Gastroesophageal sphincter (tissue), 3 donors: ENCODE results near the gene CARD9.

Experiments
- EP300 ChIP-seq: sonication (generic); formaldehyde crosslinking; IDR thresholded peaks from one replicate; pipeline ENCODE4 v1.6.1; 2017; ENCODE audit warnings: antibody characterized with exemption, mild to moderate bottlenecking
- POLR2A ChIP-seq, 2 donors: fragments of 450-650 bp; IDR thresholded peaks; one replicate each; pipeline ENCODE4 v1.6.1; 2017; ENCODE audit warnings: antibody characterized with exemption in 2 of 2, mild to moderate bottlenecking in 2 of 2, moderate library complexity in 1 of 2
- TF ChIP-seq, protein P1 (sequence below), 4 experiments: fragments of 200-600 bp in 2 of 4; fragments of 450-650 bp in 2 of 4; sonication (generic) in 1 of 4; IDR thresholded peaks; one replicate each; pipeline ENCODE4 v1.5.1; 2017 to 2019; ENCODE audit warnings: antibody characterized with exemption in 4 of 4, mild to moderate bottlenecking in 2 of 4, moderate library complexity in 2 of 4

DNA sequence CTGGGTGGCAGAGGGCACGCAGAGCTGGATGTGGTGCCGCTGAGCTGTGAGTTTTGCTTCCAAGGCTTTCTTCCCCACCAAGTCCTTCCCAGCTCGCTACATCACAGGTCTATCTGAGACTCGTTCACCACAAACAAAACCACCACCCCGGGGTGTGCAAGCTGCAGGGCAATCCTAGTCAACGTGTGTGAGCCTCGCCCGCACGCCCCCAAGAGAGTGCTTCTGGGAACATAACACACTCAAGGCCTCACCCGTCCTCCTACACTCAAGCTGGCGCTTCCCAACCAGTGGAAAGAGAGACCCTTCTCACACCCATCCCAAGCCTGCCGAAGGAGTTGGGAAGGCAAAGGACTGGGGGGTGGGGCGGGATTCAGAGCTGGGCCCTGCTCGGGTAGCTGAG lies 15.9 kb upstream of the CARD9 start:
- TF ChIP-seq, protein P1, sequence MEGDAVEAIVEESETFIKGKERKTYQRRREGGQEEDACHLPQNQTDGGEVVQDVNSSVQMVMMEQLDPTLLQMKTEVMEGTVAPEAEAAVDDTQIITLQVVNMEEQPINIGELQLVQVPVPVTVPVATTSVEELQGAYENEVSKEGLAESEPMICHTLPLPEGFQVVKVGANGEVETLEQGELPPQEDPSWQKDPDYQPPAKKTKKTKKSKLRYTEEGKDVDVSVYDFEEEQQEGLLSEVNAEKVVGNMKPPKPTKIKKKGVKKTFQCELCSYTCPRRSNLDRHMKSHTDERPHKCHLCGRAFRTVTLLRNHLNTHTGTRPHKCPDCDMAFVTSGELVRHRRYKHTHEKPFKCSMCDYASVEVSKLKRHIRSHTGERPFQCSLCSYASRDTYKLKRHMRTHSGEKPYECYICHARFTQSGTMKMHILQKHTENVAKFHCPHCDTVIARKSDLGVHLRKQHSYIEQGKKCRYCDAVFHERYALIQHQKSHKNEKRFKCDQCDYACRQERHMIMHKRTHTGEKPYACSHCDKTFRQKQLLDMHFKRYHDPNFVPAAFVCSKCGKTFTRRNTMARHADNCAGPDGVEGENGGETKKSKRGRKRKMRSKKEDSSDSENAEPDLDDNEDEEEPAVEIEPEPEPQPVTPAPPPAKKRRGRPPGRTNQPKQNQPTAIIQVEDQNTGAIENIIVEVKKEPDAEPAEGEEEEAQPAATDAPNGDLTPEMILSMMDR (IDR thresholded peaks at IDR 0.05): no peak
- no peak for TF ChIP-seq POLR2A (IDR thresholded peaks at IDR 0.05)
- no peak for TF ChIP-seq EP300
